ENCODE measurements around the gene TLL2. TPM values are rescaled to one million over a fixed set of nuclear protein-coding genes. Genes with fewer than 3 reads are reported as not detected.

Gene TLL2
- total and polyA plus RNA-seq, 2 donors (not counting 3 experiments of a cell fraction or from before 2014, with no cell fraction given) = 0.03 to 0.20 TPM

DNA sequence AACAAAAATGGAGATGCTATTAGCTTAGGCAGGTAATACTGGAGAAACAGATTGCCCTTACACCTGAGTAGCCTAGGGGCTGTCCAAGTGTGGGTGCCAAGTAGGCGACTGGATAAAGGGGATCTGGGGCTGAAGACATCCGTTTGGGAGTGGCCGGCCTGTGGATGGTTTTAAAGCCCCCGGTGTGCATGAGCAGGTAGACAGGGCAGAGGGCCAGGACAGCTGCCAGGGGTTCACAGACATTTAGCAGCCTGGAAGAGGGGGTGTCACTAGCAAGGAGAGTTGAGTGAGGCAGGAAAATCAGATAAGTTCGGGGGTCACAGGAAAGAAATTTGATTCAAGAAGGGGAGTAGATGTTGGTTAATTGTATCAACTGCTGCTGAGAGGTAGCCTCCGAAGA, 153.4 kb downstream of the TLL2 start:
- dilution Hi-C loops (cut with MboI; ENCODE audit: extremely low pct_ligation_motif_present, low sequenced_read_pairs) = no loop called here
- H3K4me2 ChIP-seq (ENCODE audit: insufficient read depth, low read length) = no peak overlapping the region
- CTCF ChIA-PET = no interaction called here
- no TSS peak for BruUV-seq (replicated peaks)
- H3K4me3 ChIP-seq (replicated peaks in 1 of 3; ENCODE audit: insufficient read depth in 1 of 3, low read depth in 1 of 3, low read length in 3 of 3) = no peak overlapping the region
- no peak overlapping the region for H3K27ac ChIP-seq (ENCODE audit: insufficient read depth, low read depth, low read length)
- POLR2A ChIA-PET = no interaction called here
- no peaks in the 10 kb centered on the region for H4K20me1 ChIP-seq (replicated peaks; ENCODE audit: control insufficient read depth, extremely low read depth, insufficient read depth, low read length)
- H3K79me2 ChIP-seq (ENCODE audit: control insufficient read depth, insufficient read depth, low read length) = no peaks in the 10 kb centered on the region
- FAIRE-seq (no peak), DNase-seq (ENCODE audit: low read depth, low spot score) (no peak)
- no peaks in the 10 kb centered on the region for H3K9me1 ChIP-seq (replicated peaks; ENCODE audit: control insufficient read depth, extremely low read depth, insufficient read depth, low read length)
- H3K27me3 ChIP-seq (ENCODE audit: control insufficient read depth in 2 of 2, insufficient read depth in 2 of 2, low read length in 2 of 2) = peaks cover 2% of the 10 kb centered on the region in 2 experiments
- intact Hi-C loops (cut with micrococcal nuclease) = no loop called here
- no peak for TF ChIP-seq POLR2A (IDR thresholded peaks at IDR 0.05; ENCODE audit: low read depth, low read length)
- no peaks in the 10 kb centered on the region for H3K4me1 ChIP-seq (ENCODE audit: control insufficient read depth, extremely low read depth, insufficient read depth, low read length)
- H3K9me3 ChIP-seq (replicated peaks; ENCODE audit: control insufficient read depth, insufficient read depth, low read length) = no peaks in the 10 kb centered on the region
- H3K36me3 ChIP-seq (ENCODE audit: control insufficient read depth in 2 of 2, extremely low read depth in 1 of 2, insufficient read depth in 2 of 2, low read length in 2 of 2) = no peaks in the 10 kb centered on the region
- no peak overlapping the region for H2AFZ ChIP-seq (ENCODE audit: low read depth, low read length)
- no peak overlapping the region for H3K9ac ChIP-seq (replicated peaks; ENCODE audit: extremely low read depth, insufficient read depth, low read length)

DNA sequence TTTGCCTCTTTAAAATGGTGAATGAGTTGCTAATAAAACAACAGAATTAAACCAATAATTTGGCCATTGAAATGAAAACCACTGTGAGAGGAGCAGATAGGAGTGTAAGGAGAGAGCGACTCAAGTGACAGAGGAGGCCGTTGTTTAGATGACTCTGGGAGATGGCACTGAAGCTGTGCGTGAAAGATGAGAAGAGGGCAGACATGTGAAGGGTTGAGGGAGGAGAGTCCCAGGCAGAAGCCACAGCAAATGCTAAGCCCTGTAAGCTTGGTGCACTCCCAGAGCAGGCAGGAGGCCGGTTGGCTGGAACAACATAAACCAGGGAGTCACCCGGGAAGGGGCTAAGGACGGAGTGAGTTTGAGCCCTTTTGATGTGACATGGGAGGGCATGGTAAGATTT, 154.1 kb downstream of the TLL2 start:
- TF ChIP-seq POLR2AphosphoS5 (IDR thresholded peaks at IDR 0.05; ENCODE audit: insufficient read depth, low read depth, low read length) = no peak
- no peak for TF ChIP-seq JUN (IDR thresholded peaks at IDR 0.05; ENCODE audit: borderline replicate concordance, insufficient read depth, insufficient read length, low read depth)
- TF ChIP-seq EZH2 (IDR thresholded peaks at IDR 0.05; ENCODE audit: borderline replicate concordance, low read depth, low read length, severe bottlenecking) = no peak
- no peak for TF ChIP-seq GATA2 (IDR thresholded peaks at IDR 0.05; ENCODE audit: insufficient read depth, insufficient read length, low read depth, low read length)
- no peak for TF ChIP-seq FOS (IDR thresholded peaks at IDR 0.05; ENCODE audit: borderline replicate concordance, insufficient read depth, low read length)
- TF ChIP-seq, protein P1, sequence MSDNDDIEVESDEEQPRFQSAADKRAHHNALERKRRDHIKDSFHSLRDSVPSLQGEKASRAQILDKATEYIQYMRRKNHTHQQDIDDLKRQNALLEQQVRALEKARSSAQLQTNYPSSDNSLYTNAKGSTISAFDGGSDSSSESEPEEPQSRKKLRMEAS (IDR thresholded peaks at IDR 0.05; ENCODE audit: insufficient read depth, insufficient read length) = no peak
- TF ChIP-seq POLR2A (IDR thresholded peaks at IDR 0.05; ENCODE audit: low read depth, low read length) = no peak
- no peak for TF ChIP-seq MYC (IDR thresholded peaks at IDR 0.05; ENCODE audit: low read depth, low read length)
- no peak for TF ChIP-seq CTCF (IDR thresholded peaks at IDR 0.05; ENCODE audit: extremely low read depth in 1 of 2, insufficient read depth in 1 of 2, low read depth in 1 of 2, low read length in 2 of 2)
- DNase-seq (ENCODE audit: low read depth, low spot score) = no peak
- BruUV-seq (replicated peaks) = no TSS peak
- Histone ChIP-seq H3K79me2 (ENCODE audit: control insufficient read depth, insufficient read depth, low read length) (no peaks in the 10 kb centered on the region), H3K9ac (replicated peaks; ENCODE audit: extremely low read depth, insufficient read depth, low read length) (no peak overlapping the region), H3K9me1 (replicated peaks; ENCODE audit: control insufficient read depth, extremely low read depth, insufficient read depth, low read length) (no peaks in the 10 kb centered on the region), H3K4me2 (ENCODE audit: insufficient read depth, low read length) (no peak overlapping the region), H3K9me3 (replicated peaks; ENCODE audit: control insufficient read depth, insufficient read depth, low read length) (no peaks in the 10 kb centered on the region), H3K27ac (ENCODE audit: insufficient read depth, low read depth, low read length) (no peak overlapping the region), H3K4me3 (replicated peaks in 1 of 3; ENCODE audit: insufficient read depth in 1 of 3, low read depth in 1 of 3, low read length in 3 of 3) (no peak overlapping the region), H3K27me3 (ENCODE audit: control insufficient read depth in 2 of 2, insufficient read depth in 2 of 2, low read length in 2 of 2) (peaks cover 2% of the 10 kb centered on the region in 2 experiments), H3K36me3 (ENCODE audit: control insufficient read depth in 2 of 2, extremely low read depth in 1 of 2, insufficient read depth in 2 of 2, low read length in 2 of 2) (no peaks in the 10 kb centered on the region), H2AFZ (ENCODE audit: low read depth, low read length) (no peak overlapping the region), H3K4me1 (ENCODE audit: control insufficient read depth, extremely low read depth, insufficient read depth, low read length) (no peaks in the 10 kb centered on the region), H4K20me1 (replicated peaks; ENCODE audit: control insufficient read depth, extremely low read depth, insufficient read depth, low read length) (no peaks in the 10 kb centered on the region)
- ChIA-PET POLR2A (no interaction called here), CTCF (interaction anchor here (1.4 kb wide), 1 partner anchor 24 kb away, joined by 3 read pairs; no protein-coding TSS in a partner anchor)
- dilution Hi-C loops (cut with MboI; ENCODE audit: extremely low pct_ligation_motif_present, low sequenced_read_pairs) = no loop called here
- FAIRE-seq = no peak
- intact Hi-C loops (cut with micrococcal nuclease) = no loop called here
